Purkinje cell (primary cell): Measurements from ENCODE around the gene CCDC69. TPM values are rescaled to one million over a fixed set of nuclear protein-coding genes. Genes with fewer than 3 reads are reported as not detected.

Experiments
- polyA plus RNA-seq: library from polyadenylated mRNA; unstranded; fragments of >200 nt; fragmentation: Nextera tagmentation; gene quantifications from 2 replicates; pipeline ENCODE4 v1.2.1, GENCODE V29; 2014

The CCDC69 gene
- 3.9 and 6.6 TPM in 2 replicates for polyA plus RNA-seq

GRCh38 chr5:151223447-151224264 is at the start of gene CCDC69:
Gene CCDC69, minus strand, starts transcription at chr5:151224092. Its CDS starts 122 bp downstream, at chr5:151223970.

GRCh38 chr5:151252762-151253604 is 29.1 kb upstream of the CCDC69 start, which contains the start of gene GM2A:
Gene GM2A, plus strand, starts transcription at chr5:151253185. Its CDS starts 32 bp downstream, at chr5:151253217.

GRCh38 chr5:151157426-151158286 is 66.2 kb downstream of the CCDC69 start, which contains the start of gene ANXA6:
Gene ANXA6, minus strand, starts transcription at chr5:151157779. Its CDS starts 9,878 bp downstream, at chr5:151147901.

Other genes with a start within 250 kb of the CCDC69 start
- 2.3 and 6.8 TPM in 2 replicates for gene GPX3, start 203.5 kb downstream of the CCDC69 start, polyA plus RNA-seq
- gene TNIP1, start 143.1 kb downstream of the CCDC69 start, polyA plus RNA-seq: 0.71 and 1.4 TPM in 2 replicates
- gene ANXA6, start 66.3 kb downstream of the CCDC69 start, polyA plus RNA-seq: 19.9 and 20.3 TPM in 2 replicates
- 5.9 and 7.0 TPM in 2 replicates for gene GM2A, start 29.1 kb upstream of the CCDC69 start, polyA plus RNA-seq
- gene SLC36A3, start 79.7 kb upstream of the CCDC69 start, polyA plus RNA-seq: not detected in 2 replicates
- gene SLC36A2, start 123.5 kb upstream of the CCDC69 start, polyA plus RNA-seq: not detected in 2 replicates
- 0.78 and 1.5 TPM in 2 replicates for gene SLC36A1, start 223.5 kb upstream of the CCDC69 start, polyA plus RNA-seq